CD4-positive, alpha-beta T cell treated with Interleukin-17A for 1 hour (primary cell): ENCODE results near the gene BOD1L2.

Experiments used
- DNase-seq: peaks from one replicate; pipeline ENCODE4 v3.0.0-alpha.2; 2020

Gene BOD1L2

GRCh38 chr18:57150828-57151227 is 3.9 kb downstream of the BOD1L2 start:
- DNase-seq, result no peak

- DNase-seq, result no peak
Observed at GRCh38 chr18:57154191-57154830, 7.4 kb downstream of the BOD1L2 start.

GRCh38 chr18:57164401-57164800 is 17.5 kb downstream of the BOD1L2 start:
- no peak for DNase-seq

- no peak for DNase-seq
Observed at GRCh38 chr18:57167617-57168308, 20.9 kb downstream of the BOD1L2 start.

- DNase-seq, result no peak
Observed at GRCh38 chr18:57171026-57171425, 24.1 kb downstream of the BOD1L2 start.

GRCh38 chr18:57175532-57175931 is 28.6 kb downstream of the BOD1L2 start:
- DNase-seq, result no peak

- DNase-seq, result no peak
Observed at GRCh38 chr18:57185434-57185833, 38.5 kb downstream of the BOD1L2 start.

- no peak for DNase-seq
Observed at GRCh38 chr18:57188851-57189557, 42.1 kb downstream of the BOD1L2 start.

- DNase-seq, result no peak
Observed at GRCh38 chr18:57190026-57190425, 43.1 kb downstream of the BOD1L2 start.

GRCh38 chr18:57194070-57194469 is 47.2 kb downstream of the BOD1L2 start:
- no peak for DNase-seq

- no peak for DNase-seq
Observed at GRCh38 chr18:57194622-57195021, 47.7 kb downstream of the BOD1L2 start.

- DNase-seq, result no peak
Observed at GRCh38 chr18:57195341-57195740, 48.5 kb downstream of the BOD1L2 start.

- no peak for DNase-seq
Observed at GRCh38 chr18:57197261-57197660, 50.4 kb downstream of the BOD1L2 start.

GRCh38 chr18:57198073-57198472 is 51.2 kb downstream of the BOD1L2 start:
- DNase-seq, result no peak
